GM23248 (cell line): ENCODE data around the gene TP53RK.

Experiments used
- EZH2 ChIP-seq: fragments of 200-600 bp; sonication (generic); IDR thresholded peaks from 2 replicates; pipeline ENCODE4 v1.6.1; 2018; ENCODE audit warnings: antibody characterized with exemption, mild to moderate bottlenecking; ENCODE audit not compliant: insufficient read depth, poor library complexity, severe bottlenecking
- EZH2phosphoT487 ChIP-seq: fragments of 200-600 bp; sonication (generic); IDR thresholded peaks from 2 replicates; pipeline ENCODE4 v1.6.1; 2018; ENCODE audit warnings: antibody characterized with exemption, moderate library complexity, mild to moderate bottlenecking, low read depth; ENCODE audit not compliant: insufficient read depth

- TF ChIP-seq EZH2 (no peak), EZH2phosphoT487 (no peak)
Observed at GRCh38 chr20:46699651-46700359, 10.6 kb upstream of the TP53RK start.
